T47D (cell line): ENCODE measurements around the gene SNX19.
"Not testable (repeated sequence)": the region's sequence is repeated elsewhere in the genome, so short reads cannot be mapped to it uniquely, and the experiment has no call there.

Source experiments
- DNase-seq, 2 experiments: peaks; one replicate each; pipeline versions ENCODE4 v3.0.0 to v3.0.0-alpha.2; 2011 to 2012; ENCODE audit warnings: low read depth in 1 of 2, low spot score in 1 of 2
- JUND ChIP-seq: IDR thresholded peaks from 2 replicates; pipeline ENCODE4 v1.6.1; 2012; ENCODE audit warnings: low read depth
- in situ Hi-C: cut with HindIII; loops from 2 replicates; pipeline ENCODE4 v1.10.0; 2016; ENCODE audit warnings: low sequenced_read_pairs, low pct_unique_long_range_greater_than_20kb

Gene SNX19

GRCh38 chr11:130865091-130865773 is 51.0 kb downstream of the SNX19 start:
- TF ChIP-seq JUND = no peak
- in situ Hi-C loops = loop anchor here (25.0 kb wide), 1 partner anchor 428 kb away; the partner anchor contains the start of genes ADAMTS15 and ADAMTS8
- no peak for DNase-seq

- TF ChIP-seq JUND = no peak
- peak; percentile 74 to 96 for DNase-seq
- in situ Hi-C loops = loop anchor here (25.0 kb wide), 1 partner anchor 425 kb away; the partner anchor contains the start of genes ADAMTS15 and ADAMTS8
These were observed 54.1 kb downstream of the SNX19 start for GRCh38 chr11:130861902-130862860.

- TF ChIP-seq JUND = no peak
- in situ Hi-C loops = loop anchor here (25.0 kb wide), 1 partner anchor 424 kb away; the partner anchor contains the start of genes ADAMTS15 and ADAMTS8
These were observed 55.0 kb downstream of the SNX19 start for GRCh38 chr11:130861283-130861682.

GRCh38 chr11:130859886-130860285 is 56.4 kb downstream of the SNX19 start:
- TF ChIP-seq JUND = no peak
- in situ Hi-C loops = loop anchor here (25.0 kb wide), 1 partner anchor 423 kb away; the partner anchor contains the start of genes ADAMTS15 and ADAMTS8
- DNase-seq = no peak

More at GRCh38 chr11:130861283-130861682, 55.0 kb downstream of the SNX19 start:
- DNase-seq = no peak

- TF ChIP-seq JUND = no peak
- in situ Hi-C loops = loop anchor here (25.0 kb wide), 1 partner anchor 421 kb away; the partner anchor contains the start of genes ADAMTS15 and ADAMTS8
- peak in 1 of 2 experiments; percentile 74 for DNase-seq
These were observed 58.1 kb downstream of the SNX19 start for GRCh38 chr11:130858215-130858614.

GRCh38 chr11:130855707-130856106 is 60.6 kb downstream of the SNX19 start:
- in situ Hi-C loops = loop anchor here (25.0 kb wide), 1 partner anchor 418 kb away; the partner anchor contains the start of genes ADAMTS15 and ADAMTS8
- not testable (repeated sequence) for DNase-seq

GRCh38 chr11:130854483-130854882 is 61.8 kb downstream of the SNX19 start:
- no peak for DNase-seq
- TF ChIP-seq JUND = no peak
- in situ Hi-C loops = loop anchor here (25.0 kb wide), 1 partner anchor 417 kb away; the partner anchor contains the start of genes ADAMTS15 and ADAMTS8

- DNase-seq = no peak
- in situ Hi-C loops = loop anchor here (25.0 kb wide), 1 partner anchor 415 kb away; the partner anchor contains the start of genes ADAMTS15 and ADAMTS8
- no peak for TF ChIP-seq JUND
These were observed 63.7 kb downstream of the SNX19 start for GRCh38 chr11:130852589-130852988.

- TF ChIP-seq JUND = peak; percentile 63
- in situ Hi-C loops = loop anchor here (25.0 kb wide), 1 partner anchor 413 kb away; the partner anchor contains the start of genes ADAMTS15 and ADAMTS8
- DNase-seq = peak; percentile 24 to 80
These were observed 65.9 kb downstream of the SNX19 start for GRCh38 chr11:130850185-130850944.

GRCh38 chr11:130849215-130849568 is 67.1 kb downstream of the SNX19 start:
- no peak for DNase-seq
- TF ChIP-seq JUND = no peak
- in situ Hi-C loops = no loop called here

GRCh38 chr11:130848361-130849214 is 67.7 kb downstream of the SNX19 start:
- in situ Hi-C loops = no loop called here
- DNase-seq = no peak
- no peak for TF ChIP-seq JUND
